ENCODE measurements around the gene RNF115. TPM values are rescaled to one million over a fixed set of nuclear protein-coding genes. Genes with fewer than 3 reads are reported as not detected.

RNF115 gene
- total and polyA plus RNA-seq, 12 donors = 8.3 to 19.2 (median 12.4) TPM

DNA sequence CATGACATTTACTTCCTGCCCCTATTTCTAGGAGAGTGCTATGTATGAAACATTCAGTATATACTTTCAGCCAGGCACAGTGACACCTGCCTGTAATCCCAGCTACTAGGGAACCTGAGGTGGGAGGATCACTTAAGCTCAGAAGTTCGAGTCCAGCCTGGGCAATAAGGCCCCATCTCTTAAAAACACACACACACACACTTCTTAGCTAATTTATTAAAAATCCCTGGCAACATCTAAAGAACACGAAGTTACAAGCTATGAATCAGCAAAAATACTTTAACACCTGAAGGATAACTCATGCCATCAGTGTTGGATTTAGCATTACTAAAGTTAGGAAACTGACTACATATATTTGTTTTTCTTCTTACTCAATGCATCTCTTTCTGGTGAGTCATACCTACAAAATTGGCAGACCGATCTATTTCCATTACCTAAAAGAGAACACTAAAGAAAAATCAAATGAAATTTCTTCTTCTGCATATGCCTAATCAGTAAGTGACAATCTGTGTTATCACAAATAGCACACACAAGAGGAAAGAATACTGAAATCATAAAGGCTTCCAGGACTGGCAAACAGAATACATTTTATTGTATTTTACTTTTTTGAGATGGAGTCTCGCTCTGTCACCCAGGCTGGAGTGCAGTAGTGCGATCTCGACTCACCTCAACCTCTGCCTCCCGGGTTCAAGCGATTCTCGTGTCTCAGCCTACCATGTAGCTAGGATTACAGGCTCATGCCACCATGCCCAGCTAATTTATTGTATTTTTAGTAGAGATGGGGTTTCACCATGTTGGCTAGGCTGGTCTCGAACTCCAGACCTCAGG lies 41.4 kb downstream of the RNF115 start:
- TF ChIP-seq, protein P1, sequence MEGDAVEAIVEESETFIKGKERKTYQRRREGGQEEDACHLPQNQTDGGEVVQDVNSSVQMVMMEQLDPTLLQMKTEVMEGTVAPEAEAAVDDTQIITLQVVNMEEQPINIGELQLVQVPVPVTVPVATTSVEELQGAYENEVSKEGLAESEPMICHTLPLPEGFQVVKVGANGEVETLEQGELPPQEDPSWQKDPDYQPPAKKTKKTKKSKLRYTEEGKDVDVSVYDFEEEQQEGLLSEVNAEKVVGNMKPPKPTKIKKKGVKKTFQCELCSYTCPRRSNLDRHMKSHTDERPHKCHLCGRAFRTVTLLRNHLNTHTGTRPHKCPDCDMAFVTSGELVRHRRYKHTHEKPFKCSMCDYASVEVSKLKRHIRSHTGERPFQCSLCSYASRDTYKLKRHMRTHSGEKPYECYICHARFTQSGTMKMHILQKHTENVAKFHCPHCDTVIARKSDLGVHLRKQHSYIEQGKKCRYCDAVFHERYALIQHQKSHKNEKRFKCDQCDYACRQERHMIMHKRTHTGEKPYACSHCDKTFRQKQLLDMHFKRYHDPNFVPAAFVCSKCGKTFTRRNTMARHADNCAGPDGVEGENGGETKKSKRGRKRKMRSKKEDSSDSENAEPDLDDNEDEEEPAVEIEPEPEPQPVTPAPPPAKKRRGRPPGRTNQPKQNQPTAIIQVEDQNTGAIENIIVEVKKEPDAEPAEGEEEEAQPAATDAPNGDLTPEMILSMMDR (IDR thresholded peaks at IDR 0.05) = no peak
- TF ChIP-seq POLR2A (IDR thresholded peaks at IDR 0.05) = no peak
- Histone ChIP-seq H3K4me1 (replicated peaks in 1 of 2) (peaks cover 5 to 23% of the 10 kb centered on the region in 2 donors), H3K9me3 (replicated peaks in 1 of 3) (no peaks in the 10 kb centered on the region), H3K36me3 (replicated peaks in 1 of 2) (no peaks in the 10 kb centered on the region), H3K27me3 (no peaks in the 10 kb centered on the region), H3K4me3 (no peak overlapping the region), H3K27ac (peak overlapping the region in 4 of 5 donors; percentile 28 to 78 (median 64))
- intact Hi-C loops (cut with DNase I) = no loop called here
- 80 to 83% (median 82%) methylated on average over 10 of the region's 10 CpGs for whole genome bisulfite sequencing, 4 donors
- DNase-seq = no peak

DNA sequence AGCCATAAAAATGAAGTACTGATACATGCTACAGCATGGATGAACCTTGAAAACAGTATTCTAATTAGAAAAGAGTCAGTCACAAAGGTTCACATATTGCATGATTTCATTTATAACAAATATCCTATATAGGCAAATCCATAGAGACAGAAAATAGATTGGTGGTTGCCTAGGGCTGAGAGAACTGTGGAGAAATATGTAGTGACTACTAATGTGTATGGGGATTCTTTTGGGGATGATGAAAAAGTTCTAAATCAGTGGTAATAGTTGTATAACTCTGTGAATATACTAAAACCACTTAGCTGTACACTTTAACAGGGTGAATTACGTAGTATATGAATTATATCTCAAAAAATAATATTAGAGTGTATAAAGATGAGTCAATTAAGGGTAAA lies 45.8 kb downstream of the RNF115 start:
- H3K36me3 ChIP-seq (replicated peaks in 1 of 2) = no peaks in the 10 kb centered on the region
- intact Hi-C loops (cut with DNase I) = no loop called here
- no peak overlapping the region for H3K4me3 ChIP-seq
- no peaks in the 10 kb centered on the region for H3K27me3 ChIP-seq
- H3K4me1 ChIP-seq (replicated peaks in 1 of 2) = peaks cover 5 to 24% of the 10 kb centered on the region in 2 donors
- no peaks in the 10 kb centered on the region for H3K9me3 ChIP-seq (replicated peaks in 1 of 3)
- 91 to 100% (median 94%) methylated on average over 1 of the region's 1 CpG for WGBS, 4 donors
- no peak for DNase-seq
- H3K27ac ChIP-seq = peak overlapping the region in 2 of 5 donors; percentile 4 to 8
- no peak for TF ChIP-seq POLR2A (IDR thresholded peaks at IDR 0.05)
- TF ChIP-seq, protein P1 (IDR thresholded peaks at IDR 0.05) = no peak

DNA sequence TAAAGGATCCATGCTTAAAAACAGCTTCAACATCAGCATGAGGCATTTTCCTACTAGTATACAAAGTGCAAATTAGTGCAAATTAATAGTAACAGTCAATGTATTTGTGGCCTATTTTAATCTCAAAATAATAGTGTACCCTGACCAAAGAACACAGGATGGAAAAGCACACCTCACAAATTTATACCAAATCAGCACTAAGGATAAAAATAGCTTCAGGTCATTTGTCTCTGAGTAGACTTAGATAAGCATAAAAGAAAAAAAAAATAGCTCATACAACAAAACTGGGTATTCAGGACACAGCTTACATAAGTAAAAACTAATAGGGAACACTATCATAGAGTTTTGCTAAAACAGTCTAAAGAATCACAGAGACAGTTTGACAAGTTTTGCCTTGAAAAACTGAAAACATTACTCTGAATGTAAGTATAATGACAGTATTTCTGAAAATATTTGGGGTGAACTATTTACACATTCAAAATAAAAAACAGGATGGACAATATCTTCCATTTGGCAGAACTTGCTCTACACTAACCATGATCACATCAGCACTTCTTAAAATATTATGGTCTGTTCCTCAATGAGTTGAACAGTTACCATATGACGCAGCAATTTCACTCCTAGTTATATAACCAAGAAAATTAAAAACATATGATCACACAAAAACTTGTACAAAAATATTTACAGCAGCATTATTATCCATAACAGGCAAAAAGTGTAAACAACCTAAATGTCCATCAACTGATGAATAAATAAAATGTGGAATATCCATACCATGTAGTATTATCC lies 46.3 kb downstream of the RNF115 start:
- Histone ChIP-seq H3K27ac (peak overlapping the region in 2 of 5 donors; percentile 8 to 35), H3K4me1 (replicated peaks in 1 of 2) (peaks cover under 1 to 18% of the 10 kb centered on the region in 2 donors)
- 61 to 84% (median 78%) methylated on average over 1 of the region's 1 CpG for WGBS, 4 donors

DNA sequence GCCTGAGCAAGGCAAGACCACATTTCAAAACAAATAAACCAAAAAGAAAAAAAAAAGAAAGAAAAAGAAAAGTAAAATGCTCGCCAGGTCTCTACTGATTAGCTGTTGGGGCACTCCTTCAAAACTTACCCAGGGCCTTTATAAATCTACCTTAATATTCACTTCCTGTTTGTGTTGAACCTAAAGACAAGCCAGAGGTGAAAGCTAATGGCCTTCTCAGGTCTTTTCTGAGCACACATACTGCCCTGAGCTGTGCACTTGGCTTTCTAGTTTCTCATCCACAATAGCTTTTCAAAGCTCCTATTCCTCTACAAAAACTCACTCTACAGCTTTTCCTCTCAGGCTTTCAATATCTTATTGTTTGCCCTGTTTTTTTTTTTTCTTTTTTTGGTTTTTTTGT lies 50.5 kb downstream of the RNF115 start:
- Histone ChIP-seq H3K27me3 (no peaks in the 10 kb centered on the region), H3K4me3 (no peak overlapping the region), H3K4me1 (replicated peaks in 1 of 2) (peaks cover 0 to 13% of the 10 kb centered on the region in 2 donors), H3K36me3 (replicated peaks in 1 of 2) (no peaks in the 10 kb centered on the region), H3K27ac (no peak overlapping the region), H3K9me3 (replicated peaks in 1 of 3) (no peaks in the 10 kb centered on the region)
- intact Hi-C loops (cut with DNase I) = no loop called here
- TF ChIP-seq POLR2A (IDR thresholded peaks at IDR 0.05) = no peak
- TF ChIP-seq, protein P1 (IDR thresholded peaks at IDR 0.05) = no peak
- WGBS, 4 donors = 88 to 97% (median 96%) methylated on average over 1 of the region's 1 CpG
- DNase-seq = no peak

More for the DNA sequence above, 46.3 kb downstream of the RNF115 start:
- no peaks in the 10 kb centered on the region for H3K36me3 ChIP-seq (replicated peaks in 1 of 2)
- TF ChIP-seq, protein P1 (IDR thresholded peaks at IDR 0.05) = no peak
- no peak for TF ChIP-seq POLR2A (IDR thresholded peaks at IDR 0.05)
- DNase-seq = no peak
- no peaks in the 10 kb centered on the region for H3K9me3 ChIP-seq (replicated peaks in 1 of 3)
- intact Hi-C loops (cut with DNase I) = no loop called here
- H3K4me3 ChIP-seq = no peak overlapping the region
- H3K27me3 ChIP-seq = no peaks in the 10 kb centered on the region
